H54 (cell line): ENCODE data around the gene VPS13D.

Experiments used
- DNase-seq: peaks from one replicate; pipeline ENCODE4 v3.0.0; 2011; ENCODE audit warnings: low spot score, mixed read lengths; ENCODE audit not compliant: insufficient read length
- FAIRE-seq: peaks from 3 replicates; lab custom pipeline; 2011; peaks lifted over from hg19 to GRCh38; lab: Jason Lieb, UNC
- POLR2A ChIP-seq: IDR thresholded peaks from 2 replicates; pipeline ENCODE4 v1.6.1; 2011; ENCODE audit warnings: low read depth, mild to moderate bottlenecking, low read length

VPS13D gene

DNA sequence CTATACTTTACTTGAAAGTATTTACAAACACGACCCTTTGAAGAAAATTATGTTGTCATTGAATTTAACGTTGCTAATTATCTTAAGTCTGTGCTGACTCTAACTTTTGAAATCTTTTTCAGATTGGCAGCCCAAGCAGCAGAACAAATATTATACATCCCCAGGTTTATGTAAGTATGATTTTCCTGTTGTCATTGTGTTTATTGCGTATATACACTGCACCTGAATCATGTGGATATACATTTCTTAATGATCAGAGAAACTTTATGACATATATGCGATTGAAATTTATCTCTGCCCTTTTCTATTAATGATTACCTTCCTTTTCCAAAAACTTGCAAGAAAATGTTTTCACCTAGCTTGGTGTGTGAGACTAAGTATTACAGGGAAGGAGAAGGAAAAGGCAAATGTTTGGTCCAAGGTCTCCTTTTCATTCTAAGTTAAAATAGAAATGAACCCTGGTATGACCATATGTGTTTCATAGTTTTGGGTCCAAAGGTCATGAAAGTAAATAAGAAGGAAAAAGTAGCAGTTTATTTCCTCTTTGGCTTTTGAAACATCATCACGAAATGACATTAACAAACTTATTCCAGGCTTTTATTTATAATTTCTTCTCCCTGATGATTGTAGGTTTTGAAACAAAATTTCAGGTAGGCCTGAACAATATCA is 116.8 kb downstream of the VPS13D start:
- no peak for TF ChIP-seq POLR2A
- FAIRE-seq (no peak), DNase-seq (no peak)

DNA sequence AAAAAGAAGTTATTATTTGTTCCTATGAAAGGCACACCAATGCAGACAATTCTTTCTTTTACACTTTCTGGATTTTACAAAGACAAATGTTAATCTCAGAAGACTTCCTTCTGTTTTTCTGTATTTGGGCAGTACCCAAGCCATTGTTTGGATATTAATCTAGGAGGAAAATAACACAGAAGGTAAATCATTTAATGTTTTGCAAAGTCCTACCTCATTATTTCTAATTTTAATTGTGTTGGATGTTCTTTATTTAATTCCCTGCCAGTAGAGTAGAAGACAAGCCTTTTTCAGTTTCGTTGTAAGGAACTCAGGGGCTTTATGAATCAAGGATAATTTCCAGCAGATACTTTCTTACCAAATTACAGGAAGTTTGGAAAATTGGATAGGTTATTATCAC is 118.3 kb downstream of the VPS13D start:
- DNase-seq = no peak
- FAIRE-seq = no peak
- no peak for TF ChIP-seq POLR2A

DNA sequence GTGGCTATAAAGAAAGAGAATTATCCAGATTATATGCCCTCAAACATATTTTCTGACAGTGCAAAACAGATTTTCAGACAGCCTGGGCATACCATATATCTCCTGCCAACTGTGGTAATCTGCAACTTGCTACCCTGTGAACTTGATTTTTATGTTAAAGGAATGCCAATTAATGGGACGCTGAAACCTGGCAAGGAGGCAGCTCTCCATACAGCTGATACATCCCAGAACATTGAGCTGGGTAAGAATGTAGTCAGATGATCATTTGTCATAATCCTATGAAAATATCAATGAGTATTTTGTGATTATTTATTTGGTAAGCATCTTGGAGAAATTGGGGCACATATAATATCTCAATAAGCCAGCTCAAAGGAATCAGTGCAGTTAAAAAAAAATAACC is 124.2 kb downstream of the VPS13D start:
- FAIRE-seq (no peak), DNase-seq (no peak)
- TF ChIP-seq POLR2A = no peak

DNA sequence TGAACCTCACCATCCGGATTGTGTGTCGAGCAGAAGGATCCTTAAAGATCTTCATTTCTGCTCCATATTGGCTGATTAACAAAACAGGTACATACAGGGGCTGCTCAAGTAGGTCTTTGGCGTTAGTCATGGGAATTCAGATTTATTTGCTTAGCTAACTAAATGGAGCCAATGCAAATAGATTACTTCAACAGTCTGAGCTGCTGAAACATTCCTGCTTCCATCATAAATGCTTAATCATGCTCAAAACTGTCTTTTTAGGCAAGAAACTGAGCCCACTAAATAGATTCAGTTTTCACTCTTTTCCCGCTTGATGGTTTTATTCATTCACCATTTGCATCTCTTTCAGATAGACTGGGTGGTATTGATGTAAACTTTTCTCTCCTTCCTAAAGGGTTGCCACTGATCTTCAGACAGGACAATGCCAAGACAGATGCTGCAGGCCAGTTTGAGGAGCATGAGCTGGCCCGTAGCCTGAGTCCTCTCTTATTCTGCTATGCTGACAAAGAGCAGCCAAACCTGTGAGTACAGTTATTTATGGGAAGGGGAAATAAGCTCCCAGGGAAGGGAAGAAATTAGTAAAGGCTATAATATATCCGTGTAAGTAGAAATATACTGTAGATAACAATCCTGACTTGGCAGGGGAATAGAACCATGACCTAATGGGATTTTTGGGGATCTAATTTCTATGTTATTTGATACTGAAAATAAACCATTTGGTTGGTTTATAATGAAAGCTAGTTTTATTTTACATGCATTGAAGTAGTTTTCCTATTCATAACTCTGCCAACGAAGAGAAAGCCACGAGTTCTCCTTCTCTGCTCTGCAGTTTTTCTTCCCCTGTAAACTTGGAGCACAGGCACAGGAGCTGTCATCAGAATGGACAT is 126.4 kb downstream of the VPS13D start:
- DNase-seq (no peak), FAIRE-seq (no peak)
- no peak for TF ChIP-seq POLR2A

DNA sequence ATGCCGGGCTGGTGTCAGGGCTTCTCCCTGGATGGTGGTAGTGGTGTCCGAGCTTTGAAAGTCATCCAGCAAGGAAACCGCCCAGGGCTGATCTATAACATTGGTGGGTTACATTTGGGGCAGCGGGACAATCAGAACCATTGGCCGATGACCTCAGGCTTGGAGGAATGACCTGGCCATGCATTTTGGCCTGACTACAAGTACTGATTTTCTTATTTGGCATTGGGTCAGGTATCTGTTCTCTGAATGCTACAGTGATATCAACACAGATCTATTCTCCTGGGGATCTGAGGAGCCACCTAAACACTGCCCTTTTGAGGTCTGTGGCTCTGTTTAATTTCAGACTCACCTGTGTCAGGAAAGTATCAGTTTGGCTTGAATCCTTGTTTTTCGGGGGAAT is 128.7 kb downstream of the VPS13D start:
- no peak for DNase-seq
- no peak for TF ChIP-seq POLR2A
- FAIRE-seq = no peak

DNA sequence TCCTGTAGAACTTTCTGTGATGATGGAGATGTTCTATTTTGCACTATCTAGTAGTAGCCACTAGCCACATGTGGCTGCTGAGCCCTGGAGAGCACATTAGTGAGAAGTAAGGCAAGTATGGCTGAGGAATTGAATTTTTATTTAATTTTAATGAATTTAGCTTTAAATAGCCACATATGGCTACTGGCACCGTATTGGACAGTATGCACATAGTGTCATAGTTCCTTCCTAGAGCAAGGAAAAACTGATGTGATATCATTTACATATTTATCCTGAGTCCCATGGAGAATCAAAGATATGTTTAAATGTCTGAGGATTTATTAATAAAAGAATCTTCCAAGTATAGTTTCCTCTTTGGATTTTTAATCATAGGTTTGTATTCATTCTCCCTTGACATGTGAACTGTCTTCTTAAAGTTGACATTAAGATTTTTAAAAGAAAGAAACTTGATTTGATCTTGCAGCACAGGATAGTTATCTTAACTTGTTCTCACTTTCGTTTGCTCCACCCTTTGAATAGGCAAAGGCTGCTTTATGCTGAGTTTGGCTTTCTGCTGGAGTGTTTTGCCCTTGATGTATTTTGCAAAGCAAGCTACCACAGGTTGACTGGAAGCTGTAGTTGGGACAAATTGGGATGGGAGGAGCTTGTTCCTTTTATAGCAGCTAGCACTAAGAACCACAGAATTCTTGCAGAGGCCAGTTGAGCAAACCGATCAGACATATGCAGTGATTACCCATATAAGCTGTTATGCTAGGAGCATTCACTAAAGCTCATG is 129.7 kb downstream of the VPS13D start:
- DNase-seq (no peak), FAIRE-seq (no peak)
- TF ChIP-seq POLR2A = no peak

DNA sequence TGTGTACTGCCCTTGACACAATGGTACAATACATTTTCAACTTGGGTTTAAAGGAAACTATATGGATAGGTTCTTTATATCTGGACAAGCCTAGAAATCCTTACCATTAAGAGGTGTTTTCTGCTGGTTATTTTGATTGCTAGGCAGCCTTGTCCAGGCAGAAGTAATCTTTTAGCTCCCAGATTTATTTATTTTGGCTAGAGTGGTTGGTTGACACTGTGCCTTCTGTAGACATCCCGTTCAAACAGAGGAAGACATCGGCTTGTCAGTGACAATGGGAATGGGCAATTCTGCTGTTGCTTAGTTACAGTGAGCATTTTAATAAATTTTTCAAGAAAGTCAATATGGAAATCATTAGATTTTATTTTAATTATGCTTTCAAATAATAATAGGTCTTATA is 138.8 kb downstream of the VPS13D start:
- DNase-seq (no peak), FAIRE-seq (no peak)
- TF ChIP-seq POLR2A = no peak

DNA sequence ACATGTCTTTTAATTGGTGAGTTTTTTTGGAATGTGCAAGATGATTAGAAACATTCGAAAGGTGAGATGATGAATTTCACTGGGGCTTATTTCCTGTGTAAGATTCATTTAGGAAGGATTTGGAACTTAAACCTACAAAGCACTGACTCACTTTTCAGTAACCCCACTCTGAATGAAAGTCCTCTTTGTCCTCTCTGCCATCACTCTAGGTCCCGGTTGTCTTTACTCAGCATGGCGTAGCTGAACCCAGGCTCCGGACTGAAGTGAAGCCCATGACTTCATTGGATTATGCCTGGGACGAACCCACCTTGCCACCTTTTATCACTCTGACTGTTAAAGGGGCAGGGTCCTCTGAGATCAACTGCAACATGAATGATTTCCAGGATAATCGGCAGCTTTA is 139.4 kb downstream of the VPS13D start:
- TF ChIP-seq POLR2A = no peak
- FAIRE-seq (no peak), DNase-seq (no peak)

DNA sequence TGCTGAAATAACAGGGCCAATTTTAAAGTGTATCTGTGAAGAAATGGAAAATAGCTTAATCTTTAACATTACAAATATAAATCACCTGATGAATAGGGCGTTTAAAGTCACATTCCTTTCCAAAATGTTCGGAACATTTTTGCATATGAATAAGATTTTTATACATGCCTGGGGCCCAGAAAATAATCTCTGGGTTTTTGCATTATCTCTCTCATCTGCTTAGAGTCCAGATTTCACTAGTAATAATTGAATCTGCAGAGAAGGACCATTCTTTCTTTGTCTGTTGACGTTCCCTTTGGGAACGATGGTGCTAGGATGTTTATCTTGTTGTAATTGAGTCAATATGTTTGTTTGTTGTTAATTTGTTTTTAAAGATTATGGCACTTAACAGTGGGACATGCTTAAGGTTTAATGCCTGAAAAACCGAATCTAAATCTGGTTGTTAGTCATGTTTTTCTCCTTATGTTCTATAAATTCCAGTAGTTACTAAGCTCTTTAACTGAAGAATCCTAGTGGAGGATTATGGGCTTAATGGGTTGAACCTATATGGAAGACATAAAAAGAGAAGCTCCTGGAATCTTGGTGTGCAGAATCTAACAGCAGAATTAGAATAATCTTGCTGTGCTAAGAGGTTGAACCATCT is 140.6 kb downstream of the VPS13D start:
- no peak for DNase-seq
- FAIRE-seq = no peak
- TF ChIP-seq POLR2A = no peak

DNA sequence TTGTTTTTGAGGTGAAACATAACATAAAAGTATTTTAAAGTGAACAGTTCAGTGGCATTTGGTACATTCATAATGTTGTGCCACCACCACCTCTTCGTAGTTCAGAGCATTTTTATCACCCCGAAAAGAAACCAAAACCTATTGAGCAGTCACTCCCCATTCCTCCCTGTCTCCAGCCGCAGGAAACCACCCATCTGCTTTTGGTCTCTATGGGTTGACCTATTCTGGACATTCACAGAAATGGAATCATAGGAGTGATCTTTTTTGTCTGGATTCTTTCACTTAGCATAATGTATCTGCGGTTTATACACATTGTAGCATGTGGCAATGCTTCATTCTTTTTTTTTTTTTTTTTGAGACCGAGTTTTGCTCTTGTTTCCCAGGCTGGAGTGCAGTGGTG is 141.2 kb downstream of the VPS13D start:
- TF ChIP-seq POLR2A = no peak
- no peak for FAIRE-seq
- DNase-seq = no peak

DNA sequence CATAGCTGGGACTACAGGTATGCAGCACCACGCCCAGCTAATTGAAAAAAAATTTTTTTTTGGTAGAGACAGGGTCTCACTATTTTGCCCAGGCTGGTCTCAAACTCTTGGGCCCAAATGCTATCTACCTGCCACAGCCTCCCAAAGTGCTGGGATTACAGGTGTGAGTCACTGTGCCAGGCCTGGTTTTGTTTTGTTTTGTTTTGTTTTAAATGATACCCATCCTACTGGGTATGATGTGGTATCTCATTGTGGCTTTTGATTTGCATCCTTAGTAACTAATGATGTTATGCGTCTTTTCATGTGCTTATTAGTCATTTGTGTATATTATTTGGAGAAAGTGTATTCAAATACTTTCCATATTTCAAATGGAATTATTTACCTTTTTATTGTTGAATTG is 142.3 kb downstream of the VPS13D start:
- TF ChIP-seq POLR2A = no peak
- no peak for FAIRE-seq
- DNase-seq = no peak

DNA sequence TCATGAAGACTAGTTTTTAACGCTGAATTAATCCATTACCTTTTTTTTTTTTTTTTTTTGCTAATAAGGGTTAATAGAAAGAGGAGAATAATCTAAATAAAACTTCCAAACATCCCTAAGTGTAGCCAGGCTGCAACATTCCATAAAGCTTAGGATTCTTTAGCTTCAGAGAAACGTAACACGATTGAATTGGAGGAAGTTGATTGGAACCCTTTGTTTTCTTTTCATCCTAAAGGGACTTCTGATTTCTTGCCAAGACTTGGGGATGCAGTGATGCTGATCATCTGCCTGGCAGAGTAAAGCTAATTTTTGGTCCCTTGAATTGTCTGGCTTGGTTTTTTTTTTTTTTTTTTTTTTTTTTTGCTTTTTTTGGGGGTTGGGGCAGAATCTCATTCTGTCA is 142.9 kb downstream of the VPS13D start:
- no peak for TF ChIP-seq POLR2A
- DNase-seq = no peak
- no peak for FAIRE-seq

DNA sequence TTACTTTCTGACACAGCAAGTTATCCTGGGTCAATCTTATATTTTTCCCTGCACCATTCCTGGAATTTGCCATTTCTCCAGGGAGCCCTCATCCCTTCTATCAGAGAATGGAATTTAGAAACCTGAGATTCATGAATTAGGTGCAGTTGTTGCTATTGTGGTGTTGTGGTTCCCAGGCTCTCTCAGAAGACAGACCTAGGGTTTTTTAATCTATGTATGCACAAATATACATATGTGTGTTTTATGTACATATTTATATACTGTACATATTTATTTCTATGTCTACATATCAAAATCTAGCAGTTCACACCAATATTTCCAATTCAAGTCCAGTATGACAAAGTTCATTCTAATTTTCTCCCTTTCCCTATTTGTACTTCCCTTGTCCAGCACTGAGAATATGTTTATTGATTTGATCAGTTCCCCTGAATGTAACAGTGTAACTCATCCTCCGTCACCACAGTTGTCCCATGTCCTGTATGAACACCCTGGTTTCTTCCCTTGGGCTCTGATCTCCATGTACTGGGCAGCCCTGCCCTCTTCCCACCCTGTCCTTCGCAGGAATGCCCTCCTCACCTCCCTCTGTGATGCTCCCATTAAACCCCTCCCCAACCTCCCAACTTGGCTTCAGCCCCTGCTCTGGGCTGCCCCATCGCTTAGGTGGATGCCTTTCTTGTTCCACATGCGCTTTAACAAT is 145.5 kb downstream of the VPS13D start:
- FAIRE-seq (no peak), DNase-seq (no peak)
- no peak for TF ChIP-seq POLR2A
